ENCODE data around the gene EDC3. TPM values are rescaled to one million over a fixed set of nuclear protein-coding genes. Genes with fewer than 3 reads are reported as not detected.
A peak's percentile ranks its signal among the peaks of the same experiment; 100 is the strongest.

EDC3 gene
- total RNA-seq, 1 experiment from 2014 or later, result 45.1 TPM

DNA sequence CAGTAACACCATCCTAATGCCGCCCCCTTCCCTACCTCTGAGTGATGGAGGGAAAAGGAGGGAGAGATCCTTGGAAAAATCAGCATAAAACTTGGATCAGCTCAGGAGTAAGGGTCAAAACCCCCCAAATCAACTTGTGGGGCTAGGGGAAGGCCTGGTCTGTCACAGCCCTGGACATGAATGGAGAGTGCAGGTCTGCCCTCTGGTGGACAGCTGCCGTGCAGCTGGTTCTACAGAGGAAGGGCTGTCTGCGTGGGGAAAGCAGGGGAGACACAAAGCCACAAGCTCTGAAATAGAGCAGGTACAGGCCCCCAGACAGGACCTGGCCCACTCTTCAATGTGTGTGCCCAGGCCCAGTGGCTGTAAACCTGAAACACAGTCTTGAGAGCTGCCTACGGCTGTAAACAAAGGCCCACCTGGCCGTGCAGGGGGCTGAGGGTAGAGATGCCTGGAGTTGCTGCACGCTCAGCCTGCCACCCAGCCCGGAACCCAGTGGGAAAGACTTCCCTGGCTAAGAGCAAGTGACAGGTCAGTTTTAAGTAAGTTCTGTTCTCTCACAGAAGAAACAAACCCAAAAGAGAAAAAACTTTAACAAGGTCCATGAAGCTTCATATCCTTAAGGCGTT lies 63.8 kb downstream of the EDC3 start:
- H3K4me2 ChIP-seq (ENCODE audit: low read length), result no peak overlapping the region
- peak; percentile 76 for ATAC-seq
- no peak for DNase-seq (ENCODE audit: low read depth, low spot score)
- H4K20me1 ChIP-seq (ENCODE audit: insufficient read depth), result no peaks in the 10 kb centered on the region
- POLR2A ChIA-PET, result no interaction called here
- H3K36me3 ChIP-seq (ENCODE audit: control insufficient read depth in 1 of 2, insufficient read depth in 2 of 2, low read length in 2 of 2), result peaks cover 11 to 31% of the 10 kb centered on the region in 2 experiments; a peak in 3 of 4 replicates
- no peak overlapping the region for H2AFZ ChIP-seq (ENCODE audit: low read depth, low read length, poor library complexity, severe bottlenecking)
- H3K9me3 ChIP-seq (ENCODE audit: control insufficient read depth in 1 of 2, insufficient read depth in 1 of 2, low read depth in 1 of 2, low read length in 2 of 2), result no peaks in the 10 kb centered on the region
- H3K9me2 ChIP-seq (ENCODE audit: insufficient read depth), result no peaks in the 10 kb centered on the region
- no TSS peak for BruUV-seq (replicated peaks)
- CTCF ChIA-PET, result interaction anchor here (0.6 to 8.4 kb wide), 10 partner anchors 10 to 393 kb away, joined by 3 to 258 read pairs (median 6); no protein-coding TSS in a partner anchor
- H3K27me3 ChIP-seq (ENCODE audit: insufficient read depth, low read length), result no peaks in the 10 kb centered on the region
- RAD21 ChIA-PET (ENCODE audit: low non-redundant PET in 1 of 2, low total read pairs in 2 of 2, uncharacterized antibody in 2 of 2, unreplicated experiment in 2 of 2), result interaction anchor here (0.9 to 2.5 kb wide), 6 partner anchors 10 to 258 kb away, joined by 3 to 9 read pairs (median 4); no protein-coding TSS in a partner anchor
- H3K4me1 ChIP-seq (ENCODE audit: control insufficient read depth in 1 of 2, insufficient read depth in 2 of 2, low read length in 2 of 2), result no peaks in the 10 kb centered on the region
- H3K4me3 ChIP-seq (replicated peaks in 1 of 2; ENCODE audit: low read depth in 1 of 2, low read length in 2 of 2), result no peak overlapping the region
- H3K27ac ChIP-seq (ENCODE audit: low read depth, low read length), result no peak overlapping the region
- no peaks in the 10 kb centered on the region; the same call in 1 of the 2 replicates for H3K79me2 ChIP-seq (ENCODE audit: insufficient read depth, low read length)
- H3K9ac ChIP-seq (ENCODE audit: low read length), result no peak overlapping the region
- intact Hi-C loops (cut with micrococcal nuclease), result loop anchor here (1.0 to 5.0 kb wide), 2 partner anchors 258 to 355 kb away; no protein-coding TSS in a partner anchor
- no peak for TF ChIP-seq SRF (IDR thresholded peaks at IDR 0.05; ENCODE audit: low read depth)
- TF ChIP-seq RAD21 (IDR thresholded peaks at IDR 0.05; ENCODE audit: low read depth), result peak; percentile 58
- TF ChIP-seq EZH2phosphoT487 (IDR thresholded peaks at IDR 0.05; ENCODE audit: borderline replicate concordance), result no peak
- TF ChIP-seq, protein P1, sequence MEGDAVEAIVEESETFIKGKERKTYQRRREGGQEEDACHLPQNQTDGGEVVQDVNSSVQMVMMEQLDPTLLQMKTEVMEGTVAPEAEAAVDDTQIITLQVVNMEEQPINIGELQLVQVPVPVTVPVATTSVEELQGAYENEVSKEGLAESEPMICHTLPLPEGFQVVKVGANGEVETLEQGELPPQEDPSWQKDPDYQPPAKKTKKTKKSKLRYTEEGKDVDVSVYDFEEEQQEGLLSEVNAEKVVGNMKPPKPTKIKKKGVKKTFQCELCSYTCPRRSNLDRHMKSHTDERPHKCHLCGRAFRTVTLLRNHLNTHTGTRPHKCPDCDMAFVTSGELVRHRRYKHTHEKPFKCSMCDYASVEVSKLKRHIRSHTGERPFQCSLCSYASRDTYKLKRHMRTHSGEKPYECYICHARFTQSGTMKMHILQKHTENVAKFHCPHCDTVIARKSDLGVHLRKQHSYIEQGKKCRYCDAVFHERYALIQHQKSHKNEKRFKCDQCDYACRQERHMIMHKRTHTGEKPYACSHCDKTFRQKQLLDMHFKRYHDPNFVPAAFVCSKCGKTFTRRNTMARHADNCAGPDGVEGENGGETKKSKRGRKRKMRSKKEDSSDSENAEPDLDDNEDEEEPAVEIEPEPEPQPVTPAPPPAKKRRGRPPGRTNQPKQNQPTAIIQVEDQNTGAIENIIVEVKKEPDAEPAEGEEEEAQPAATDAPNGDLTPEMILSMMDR (IDR thresholded peaks at IDR 0.05 in 2 of 3, conservative IDR thresholded peaks at IDR 0.05 in 1 of 3; ENCODE audit: borderline replicate concordance in 1 of 3, insufficient read depth in 1 of 3, low read depth in 2 of 3, low read length in 2 of 3), result peak; percentile 64 to 97 (median 93); a peak in 5 of 6 replicates
- no peak for TF ChIP-seq EGR1 (IDR thresholded peaks at IDR 0.05; ENCODE audit: low read depth)
- TF ChIP-seq CBX3 (IDR thresholded peaks at IDR 0.05; ENCODE audit: low read depth), result no peak
- no peak for TF ChIP-seq POLR2A (IDR thresholded peaks at IDR 0.05; ENCODE audit: borderline replicate concordance, extremely low read depth, insufficient read depth, insufficient read length)
- 0 out of 2 replicates have a peak, but pooled peaks have one; percentile 3 for TF ChIP-seq POLR2AphosphoS5 (IDR thresholded peaks at IDR 0.05; ENCODE audit: low read depth, low read length)
- TF ChIP-seq, protein P2, sequence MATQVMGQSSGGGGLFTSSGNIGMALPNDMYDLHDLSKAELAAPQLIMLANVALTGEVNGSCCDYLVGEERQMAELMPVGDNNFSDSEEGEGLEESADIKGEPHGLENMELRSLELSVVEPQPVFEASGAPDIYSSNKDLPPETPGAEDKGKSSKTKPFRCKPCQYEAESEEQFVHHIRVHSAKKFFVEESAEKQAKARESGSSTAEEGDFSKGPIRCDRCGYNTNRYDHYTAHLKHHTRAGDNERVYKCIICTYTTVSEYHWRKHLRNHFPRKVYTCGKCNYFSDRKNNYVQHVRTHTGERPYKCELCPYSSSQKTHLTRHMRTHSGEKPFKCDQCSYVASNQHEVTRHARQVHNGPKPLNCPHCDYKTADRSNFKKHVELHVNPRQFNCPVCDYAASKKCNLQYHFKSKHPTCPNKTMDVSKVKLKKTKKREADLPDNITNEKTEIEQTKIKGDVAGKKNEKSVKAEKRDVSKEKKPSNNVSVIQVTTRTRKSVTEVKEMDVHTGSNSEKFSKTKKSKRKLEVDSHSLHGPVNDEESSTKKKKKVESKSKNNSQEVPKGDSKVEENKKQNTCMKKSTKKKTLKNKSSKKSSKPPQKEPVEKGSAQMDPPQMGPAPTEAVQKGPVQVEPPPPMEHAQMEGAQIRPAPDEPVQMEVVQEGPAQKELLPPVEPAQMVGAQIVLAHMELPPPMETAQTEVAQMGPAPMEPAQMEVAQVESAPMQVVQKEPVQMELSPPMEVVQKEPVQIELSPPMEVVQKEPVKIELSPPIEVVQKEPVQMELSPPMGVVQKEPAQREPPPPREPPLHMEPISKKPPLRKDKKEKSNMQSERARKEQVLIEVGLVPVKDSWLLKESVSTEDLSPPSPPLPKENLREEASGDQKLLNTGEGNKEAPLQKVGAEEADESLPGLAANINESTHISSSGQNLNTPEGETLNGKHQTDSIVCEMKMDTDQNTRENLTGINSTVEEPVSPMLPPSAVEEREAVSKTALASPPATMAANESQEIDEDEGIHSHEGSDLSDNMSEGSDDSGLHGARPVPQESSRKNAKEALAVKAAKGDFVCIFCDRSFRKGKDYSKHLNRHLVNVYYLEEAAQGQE (IDR thresholded peaks at IDR 0.05; ENCODE audit: low read depth), result no peak
